T47D (cell line): ENCODE results near the gene CD82.
"Not testable (repeated sequence)": the region's sequence is repeated elsewhere in the genome, so short reads cannot be mapped to it uniquely, and the experiment has no call there.

Experiments used
- DNase-seq, 2 experiments: peaks; one replicate each; pipeline versions ENCODE4 v3.0.0 to v3.0.0-alpha.2; 2011 to 2012; ENCODE audit warnings: low read depth in 1 of 2, low spot score in 1 of 2
- JUND ChIP-seq: IDR thresholded peaks from 2 replicates; pipeline ENCODE4 v1.6.1; 2012; ENCODE audit warnings: low read depth
- in situ Hi-C: cut with HindIII; loops from 2 replicates; pipeline ENCODE4 v1.10.0; 2016; ENCODE audit warnings: low sequenced_read_pairs, low pct_unique_long_range_greater_than_20kb

The CD82 gene

DNA sequence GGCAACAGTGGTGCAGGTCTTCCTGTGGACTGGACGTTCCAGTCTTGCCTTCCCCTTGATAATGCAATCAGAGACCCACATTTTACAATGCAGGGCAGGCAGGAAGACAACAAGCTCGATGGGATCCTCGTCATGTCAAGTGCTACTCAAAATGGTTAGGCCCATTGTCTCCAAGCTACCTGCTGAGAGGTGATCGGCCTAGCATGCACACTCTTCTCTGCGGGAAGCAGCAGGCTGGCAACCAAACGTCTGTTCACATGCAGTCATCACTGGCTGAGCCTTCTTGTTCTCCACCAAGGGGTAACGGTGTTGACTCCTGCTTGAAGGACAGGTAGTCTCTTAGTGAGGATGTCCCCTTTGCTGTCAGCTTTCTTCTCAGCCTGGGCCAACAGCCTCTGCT is 25.5 kb upstream of the CD82 start:
- TF ChIP-seq JUND, result no peak
- DNase-seq, result no peak
- in situ Hi-C loops, result no loop called here

DNA sequence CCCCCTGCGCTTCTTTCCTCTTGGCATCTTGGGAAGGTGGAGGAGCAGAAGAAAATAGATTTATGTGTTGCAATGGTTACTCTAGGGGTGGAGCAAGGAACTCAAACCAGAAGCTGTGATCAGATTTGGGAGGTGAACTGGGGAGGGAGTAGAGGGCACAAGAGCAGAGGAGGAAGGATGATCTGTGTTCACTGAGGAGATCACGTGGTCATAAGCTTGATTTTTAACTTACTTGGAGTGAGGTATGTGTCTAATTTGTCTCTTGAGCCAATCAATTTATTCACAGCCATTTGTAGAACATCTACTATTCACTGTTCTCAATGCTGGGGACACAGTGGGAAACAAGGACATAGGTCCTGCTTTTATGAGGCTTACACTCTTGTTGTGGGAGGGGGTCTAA is 24.8 kb upstream of the CD82 start:
- TF ChIP-seq JUND, result no peak
- in situ Hi-C loops, result no loop called here
- DNase-seq, result no peak

DNA sequence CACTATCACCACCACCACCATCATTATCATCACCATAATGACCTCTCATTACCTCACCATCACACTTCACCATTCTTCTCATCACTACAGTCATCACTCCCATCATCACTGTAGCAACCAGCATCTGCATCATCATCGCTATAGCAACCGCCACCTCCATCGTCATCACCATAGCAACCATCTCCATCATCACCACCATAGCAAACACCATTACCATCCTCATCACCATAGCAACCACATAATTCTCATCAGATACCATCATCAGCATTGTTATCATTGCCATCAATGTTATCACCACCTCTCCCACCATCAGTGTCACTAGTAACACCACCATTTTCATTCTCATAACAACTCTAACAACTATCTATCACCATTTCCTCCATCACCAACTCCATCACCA is 23.1 kb upstream of the CD82 start:
- no peak for TF ChIP-seq JUND
- in situ Hi-C loops, result no loop called here
- no peak for DNase-seq

DNA sequence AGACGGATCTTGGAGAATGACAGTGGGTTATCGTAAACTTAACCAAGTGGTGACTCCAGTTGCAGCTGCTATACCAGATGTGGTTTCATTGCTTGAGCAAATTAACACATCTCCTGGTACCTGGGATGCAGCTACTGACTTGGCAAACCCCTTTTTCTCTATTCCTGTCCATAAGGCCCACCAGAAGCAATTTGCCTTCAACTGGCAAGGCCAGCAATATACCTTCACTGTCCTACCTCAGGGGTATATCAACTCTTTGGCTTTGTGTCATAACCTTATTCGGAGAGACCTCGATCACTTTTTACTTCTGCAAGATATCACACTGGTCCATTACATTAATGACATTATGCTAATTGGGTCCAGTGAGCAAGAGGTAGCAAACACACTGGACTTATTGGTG is 18.5 kb upstream of the CD82 start:
- in situ Hi-C loops, DNase-seq: not testable (repeated sequence)

DNA sequence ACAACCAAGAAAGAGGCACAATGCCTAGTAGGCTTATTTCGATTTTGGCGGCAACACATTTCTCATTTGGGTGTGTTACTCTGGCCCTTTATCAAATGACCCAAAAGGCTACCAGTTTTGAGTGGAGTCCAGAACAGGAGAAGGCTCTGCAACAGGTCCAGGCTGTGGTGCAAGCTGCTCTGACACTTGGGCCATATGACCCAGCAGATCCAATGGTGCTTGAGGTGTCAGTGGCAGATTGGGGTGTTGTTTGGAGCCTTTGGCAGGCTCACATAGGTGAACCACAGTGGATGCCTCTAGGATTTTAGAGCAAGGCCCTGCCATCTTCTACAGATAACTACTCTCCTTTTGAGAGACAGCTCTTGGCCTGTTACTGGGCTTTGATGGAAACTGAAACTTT is 17.9 kb upstream of the CD82 start:
- DNase-seq, in situ Hi-C loops: not testable (repeated sequence)

DNA sequence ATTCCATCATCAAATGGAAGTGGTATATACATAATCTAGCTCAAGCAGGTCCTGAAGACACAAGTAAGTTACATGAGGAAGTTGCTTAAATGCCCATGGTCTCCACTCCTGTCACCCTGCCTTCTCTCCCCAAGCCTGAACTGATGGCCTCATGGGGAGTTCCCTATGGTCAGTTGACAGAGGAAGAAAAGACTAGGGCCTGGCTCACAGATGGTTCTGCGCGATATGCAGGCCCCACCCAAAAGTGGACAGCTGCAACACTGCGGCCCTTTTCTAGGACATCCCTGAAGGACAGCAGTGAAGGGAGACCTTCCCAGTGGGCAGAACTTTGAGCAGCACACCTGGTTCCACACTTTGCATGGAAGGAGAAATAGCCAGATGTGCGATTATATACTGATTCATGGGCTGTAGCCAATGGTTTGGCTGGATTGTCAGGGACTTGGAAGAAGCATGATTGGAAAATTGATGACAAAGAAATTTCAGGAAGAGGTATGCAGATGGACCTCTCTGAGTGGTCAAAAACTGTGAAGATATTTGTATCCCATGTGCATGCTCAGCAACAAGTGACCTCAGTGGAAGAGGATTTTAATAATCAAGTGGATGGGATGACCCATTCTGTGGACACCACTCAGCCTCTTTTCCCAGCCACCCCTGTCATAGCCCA is 17.3 kb upstream of the CD82 start:
- DNase-seq, result no peak
- TF ChIP-seq JUND, result no peak
- in situ Hi-C loops, result no loop called here

DNA sequence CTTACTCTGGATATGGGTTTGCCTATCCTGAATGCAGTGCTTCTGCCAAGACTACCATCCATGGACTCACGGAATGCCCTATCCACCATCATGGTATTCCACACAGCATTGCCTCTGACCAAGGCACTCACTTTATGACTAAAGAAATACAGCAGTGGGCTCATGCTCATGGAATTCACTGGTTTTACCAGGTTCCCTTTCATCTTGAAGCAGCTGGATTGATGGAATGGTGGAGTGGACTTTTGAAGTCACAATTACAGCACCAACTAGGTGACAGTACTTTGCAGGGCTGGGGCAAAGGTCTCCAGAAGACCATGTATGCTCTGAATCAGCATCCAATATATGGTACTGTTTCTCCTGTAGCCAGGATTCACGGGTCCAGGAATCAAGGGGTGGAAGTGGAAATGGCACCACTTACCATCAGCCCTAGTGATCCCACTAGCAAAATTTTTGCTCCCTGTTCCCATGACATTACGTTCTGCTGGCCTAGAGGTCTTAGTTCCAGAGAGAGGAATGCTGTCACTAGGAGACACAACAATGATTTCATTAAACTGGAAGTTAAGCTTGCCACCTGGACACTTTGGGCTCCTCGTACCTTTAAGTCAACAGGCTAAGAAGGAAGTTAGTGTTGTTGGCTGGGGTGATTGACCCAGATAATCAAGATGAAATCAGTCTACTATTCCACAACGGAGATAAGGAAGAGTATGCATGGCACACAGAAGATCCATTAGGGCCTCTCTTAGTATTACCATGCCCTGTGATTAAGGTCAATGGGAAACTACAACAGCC is 16.3 kb upstream of the CD82 start:
- DNase-seq, in situ Hi-C loops: not testable (repeated sequence)

DNA sequence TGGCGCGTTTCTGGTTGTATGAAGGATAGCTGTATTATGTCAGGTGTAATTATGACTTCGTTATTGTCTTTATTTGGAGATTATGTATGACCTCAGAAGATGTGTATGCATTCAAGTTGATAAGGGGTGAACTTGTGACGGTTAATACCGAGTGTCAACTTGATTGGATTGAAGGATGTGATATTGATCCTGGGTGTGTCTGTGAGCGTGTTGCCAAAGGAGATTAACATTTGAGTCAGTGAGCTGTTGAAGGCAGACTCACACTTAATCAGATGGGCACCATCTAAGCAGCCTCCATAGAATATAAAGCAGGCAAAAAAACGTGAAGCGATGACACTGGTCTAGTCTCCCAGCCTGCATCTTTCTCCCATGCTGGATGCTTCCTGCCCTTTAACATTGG is 15.3 kb upstream of the CD82 start:
- in situ Hi-C loops, result no loop called here

DNA sequence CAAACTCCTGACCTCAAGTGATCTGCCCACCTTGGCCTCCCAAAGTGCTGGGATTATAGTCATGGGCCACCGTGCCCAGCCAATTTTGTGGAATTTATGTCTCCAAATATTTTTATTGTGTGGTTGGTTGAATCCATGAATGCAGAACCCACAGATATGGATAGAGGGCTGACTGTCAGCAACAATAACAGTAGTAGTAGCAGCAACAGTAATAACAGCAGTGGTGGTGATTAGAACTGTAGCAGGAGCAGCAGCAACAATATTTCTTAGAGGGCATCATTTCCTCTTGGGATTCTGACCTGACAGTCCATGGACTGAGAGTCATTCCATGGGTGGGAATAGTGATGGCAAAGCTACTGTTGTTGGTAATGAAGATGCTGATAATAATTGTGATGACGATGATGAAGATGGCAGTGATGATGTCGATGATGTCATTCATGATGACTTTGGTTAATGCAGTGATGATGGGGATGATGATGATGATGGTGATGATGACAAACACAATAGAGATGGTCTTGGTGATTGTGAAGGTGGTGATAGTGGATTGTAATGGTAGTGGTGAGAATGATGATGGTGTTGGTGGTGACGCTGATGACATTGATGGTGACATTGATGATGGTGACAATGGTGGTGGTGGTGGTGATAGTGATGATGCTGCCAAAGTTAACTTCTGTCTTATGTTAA is 13.9 kb upstream of the CD82 start:
- in situ Hi-C loops, result no loop called here
- no peak for DNase-seq
- no peak for TF ChIP-seq JUND

More for the DNA sequence above, 15.3 kb upstream of the CD82 start:
- no peak for TF ChIP-seq JUND
- no peak for DNase-seq

DNA sequence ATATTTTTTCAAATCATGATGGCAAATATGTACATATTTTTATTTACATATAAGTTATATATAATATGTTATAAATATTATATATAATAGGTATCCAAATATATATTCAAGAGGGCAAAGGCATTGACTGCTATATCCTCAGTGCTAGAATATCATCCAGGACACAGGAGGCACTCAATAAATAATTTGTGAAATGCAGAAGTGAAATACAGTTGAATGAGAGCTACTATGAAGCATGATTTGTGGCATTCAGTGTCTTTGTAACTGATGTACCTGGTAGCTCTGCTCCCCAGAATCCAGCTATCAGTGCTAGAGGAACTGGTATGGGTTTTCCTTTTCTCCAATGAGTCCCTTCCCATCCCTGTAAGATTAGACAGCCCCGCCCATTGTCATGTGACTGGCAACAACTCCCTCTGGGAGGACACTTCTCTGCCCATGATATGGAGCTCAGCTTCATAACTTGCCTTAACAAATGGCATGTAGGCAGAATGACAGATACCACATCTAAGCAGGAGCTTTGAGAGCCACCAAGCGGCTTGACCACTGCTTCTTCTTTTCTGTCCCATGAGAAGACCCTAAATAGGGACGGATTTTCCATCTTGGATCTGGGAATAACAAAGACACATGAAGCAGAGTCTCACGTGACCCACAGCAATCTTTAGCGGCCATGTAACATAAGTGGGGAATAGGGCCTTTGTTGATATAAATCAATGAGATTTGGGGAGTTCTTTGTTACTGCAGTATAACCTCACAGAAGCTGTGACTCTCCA is 10.2 kb upstream of the CD82 start:
- no peak for TF ChIP-seq JUND
- in situ Hi-C loops, result no loop called here
- DNase-seq, result no peak

DNA sequence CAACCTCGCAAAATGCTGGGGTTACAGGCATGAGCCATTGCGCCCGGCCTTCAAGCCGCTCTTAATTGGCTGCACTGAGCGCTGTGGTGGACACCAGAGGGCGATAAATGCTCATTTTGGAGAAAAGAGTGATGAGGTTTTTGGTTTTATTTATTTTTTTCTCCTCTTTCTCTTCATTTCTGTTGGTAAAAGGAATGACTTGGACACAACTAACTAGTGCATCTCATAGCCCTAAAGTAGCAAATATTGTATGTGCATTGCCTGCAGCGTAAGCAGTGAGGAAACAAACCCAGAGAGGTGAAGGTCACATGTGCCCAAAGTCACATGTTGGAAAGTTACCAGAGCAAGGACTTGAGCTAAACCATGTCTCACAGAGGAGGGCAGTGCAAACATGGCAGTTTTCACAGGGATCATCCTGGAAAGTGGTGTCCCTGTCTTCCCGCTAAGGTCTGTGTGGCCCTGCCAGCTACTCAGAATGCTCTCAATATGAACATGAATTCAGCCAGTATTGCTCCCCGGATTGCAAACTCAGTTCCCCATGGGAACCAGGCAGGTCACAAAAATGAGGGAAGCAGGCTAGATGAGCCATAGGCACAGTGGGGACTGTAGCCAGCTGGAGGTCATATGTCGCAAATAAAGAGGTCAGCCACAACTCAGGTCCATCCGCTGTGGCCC is 8.6 kb upstream of the CD82 start:
- DNase-seq, result peak in 1 of 2 experiments; percentile 84
- in situ Hi-C loops, result no loop called here
- no peak for TF ChIP-seq JUND

DNA sequence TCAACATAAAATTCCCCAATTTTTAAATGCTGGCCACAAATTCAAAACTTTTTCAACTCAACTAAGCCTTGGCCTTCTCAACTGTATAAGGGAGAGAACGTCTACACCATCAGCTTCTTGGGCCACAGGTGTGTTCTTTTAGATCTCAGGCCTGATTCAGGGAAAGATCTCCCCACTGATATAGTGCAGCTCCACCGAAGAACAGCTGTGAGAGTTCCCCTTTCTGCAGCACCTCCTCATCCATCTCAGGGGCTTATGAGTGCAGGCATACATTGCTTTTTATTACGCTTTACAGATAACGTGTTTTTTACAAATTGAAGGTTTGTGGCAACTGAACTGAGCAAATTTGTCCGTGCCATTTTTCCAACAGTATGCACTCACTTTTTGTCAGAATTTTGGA is 8.0 kb upstream of the CD82 start:
- in situ Hi-C loops, result no loop called here
- DNase-seq, result no peak
- no peak for TF ChIP-seq JUND
